ENCODE results near the gene DNAJB12.
"Not testable (repeated sequence)": the region's sequence is repeated elsewhere in the genome, so short reads cannot be mapped to it uniquely, and the experiment has no call there.

The DNAJB12 gene

DNA sequence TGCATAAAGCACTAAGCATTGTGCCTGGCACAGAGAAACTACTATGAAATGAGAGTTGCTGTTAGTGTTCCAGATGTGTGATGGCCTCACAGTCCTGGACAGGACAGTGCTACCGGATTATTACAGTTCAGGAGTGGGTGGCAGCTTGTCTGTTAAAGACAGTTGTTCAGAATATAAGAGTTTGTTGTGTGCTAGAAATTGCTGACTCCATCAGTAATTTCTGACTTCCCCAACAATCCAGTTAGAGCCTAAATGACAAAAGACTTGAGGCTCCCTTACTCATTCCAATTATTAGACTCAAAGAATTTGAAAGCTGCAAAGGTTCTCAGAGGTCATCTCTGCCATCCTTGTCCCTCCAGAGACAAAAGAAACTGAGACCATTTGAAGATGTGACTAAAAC lies 34.3 kb upstream of the DNAJB12 start:
- no peak overlapping the region for H3K4me3 ChIP-seq (ENCODE audit: low read depth, low read length)
- H3K4me1 ChIP-seq = no peaks in the 10 kb centered on the region
- H3K27me3 ChIP-seq (ENCODE audit: control insufficient read depth, insufficient read depth, low read length) = no peaks in the 10 kb centered on the region
- no peak overlapping the region for H3K4me2 ChIP-seq (ENCODE audit: low read length)
- H3K9me3 ChIP-seq (ENCODE audit: control insufficient read depth, low read length) = no peaks in the 10 kb centered on the region
- no peak overlapping the region for H2AFZ ChIP-seq
- TF ChIP-seq, protein P1, sequence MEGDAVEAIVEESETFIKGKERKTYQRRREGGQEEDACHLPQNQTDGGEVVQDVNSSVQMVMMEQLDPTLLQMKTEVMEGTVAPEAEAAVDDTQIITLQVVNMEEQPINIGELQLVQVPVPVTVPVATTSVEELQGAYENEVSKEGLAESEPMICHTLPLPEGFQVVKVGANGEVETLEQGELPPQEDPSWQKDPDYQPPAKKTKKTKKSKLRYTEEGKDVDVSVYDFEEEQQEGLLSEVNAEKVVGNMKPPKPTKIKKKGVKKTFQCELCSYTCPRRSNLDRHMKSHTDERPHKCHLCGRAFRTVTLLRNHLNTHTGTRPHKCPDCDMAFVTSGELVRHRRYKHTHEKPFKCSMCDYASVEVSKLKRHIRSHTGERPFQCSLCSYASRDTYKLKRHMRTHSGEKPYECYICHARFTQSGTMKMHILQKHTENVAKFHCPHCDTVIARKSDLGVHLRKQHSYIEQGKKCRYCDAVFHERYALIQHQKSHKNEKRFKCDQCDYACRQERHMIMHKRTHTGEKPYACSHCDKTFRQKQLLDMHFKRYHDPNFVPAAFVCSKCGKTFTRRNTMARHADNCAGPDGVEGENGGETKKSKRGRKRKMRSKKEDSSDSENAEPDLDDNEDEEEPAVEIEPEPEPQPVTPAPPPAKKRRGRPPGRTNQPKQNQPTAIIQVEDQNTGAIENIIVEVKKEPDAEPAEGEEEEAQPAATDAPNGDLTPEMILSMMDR (IDR thresholded peaks at IDR 0.05) = no peak
- H3K27ac ChIP-seq = no peak overlapping the region
- H3K36me3 ChIP-seq (ENCODE audit: control insufficient read depth, insufficient read depth, low read length) = no peaks in the 10 kb centered on the region
- no peaks in the 10 kb centered on the region for H3K79me2 ChIP-seq
- H3K9ac ChIP-seq = no peak overlapping the region

DNA sequence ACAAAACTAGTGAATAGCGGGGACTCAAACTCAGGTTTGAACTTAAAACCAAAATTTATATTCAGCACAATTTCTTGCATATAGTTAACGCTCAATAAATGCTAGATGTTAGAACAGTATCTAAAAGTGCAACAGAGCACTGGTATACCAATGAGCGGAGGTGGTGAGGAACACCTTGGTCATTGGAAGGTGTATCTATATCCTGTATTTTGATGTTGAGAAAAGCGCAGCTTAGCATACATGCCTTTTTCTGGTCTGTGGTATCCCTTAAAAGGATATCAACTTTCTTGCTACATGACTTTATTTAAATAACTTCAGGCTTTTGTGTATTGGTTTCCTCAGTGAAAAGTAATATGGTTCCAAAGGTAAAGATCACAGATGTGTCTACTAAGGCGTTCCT lies 33.3 kb upstream of the DNAJB12 start:
- H3K79me2 ChIP-seq = no peaks in the 10 kb centered on the region

DNA sequence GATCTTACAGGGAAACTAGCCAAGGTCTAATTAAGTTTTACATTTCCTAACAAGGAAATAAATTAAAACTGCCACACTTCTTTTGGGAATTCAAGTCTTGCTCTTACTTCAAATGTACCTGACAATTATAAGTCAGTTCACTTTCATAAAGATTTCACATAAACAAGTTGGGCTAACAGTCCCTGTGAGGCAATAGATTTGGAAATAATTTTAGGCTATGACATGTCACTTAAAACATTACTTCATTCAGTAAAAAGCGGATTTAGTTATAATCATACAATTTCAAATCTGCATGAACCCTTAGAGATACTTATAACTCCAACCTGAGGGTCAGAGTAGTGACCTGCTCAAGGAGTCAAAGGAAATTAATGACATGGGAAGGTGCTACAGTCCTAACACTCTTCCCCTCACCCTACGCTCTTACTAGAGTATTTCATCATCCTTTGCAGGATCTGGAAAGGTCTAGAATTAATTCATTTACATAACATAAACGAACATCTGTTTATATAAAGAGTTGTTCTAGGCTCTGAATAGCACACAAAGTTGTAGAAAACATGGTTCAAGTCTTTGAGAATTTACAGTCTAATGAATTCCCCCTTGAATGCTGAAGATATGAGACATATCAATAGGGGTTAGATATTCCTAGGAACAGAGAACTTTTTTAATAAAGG lies 32.3 kb upstream of the DNAJB12 start:
- TF ChIP-seq, protein P1 (IDR thresholded peaks at IDR 0.05) = no peak

More for the DNA sequence above, 33.3 kb upstream of the DNAJB12 start:
- Histone ChIP-seq H3K4me1 (no peaks in the 10 kb centered on the region), H2AFZ (no peak overlapping the region), H3K9ac (no peak overlapping the region), H3K9me3 (ENCODE audit: control insufficient read depth, low read length) (no peaks in the 10 kb centered on the region), H3K27ac (no peak overlapping the region), H3K4me2 (ENCODE audit: low read length) (no peak overlapping the region), H3K4me3 (ENCODE audit: low read depth, low read length) (no peak overlapping the region), H3K27me3 (ENCODE audit: control insufficient read depth, insufficient read depth, low read length) (no peaks in the 10 kb centered on the region), H3K36me3 (ENCODE audit: control insufficient read depth, insufficient read depth, low read length) (no peaks in the 10 kb centered on the region)
- TF ChIP-seq, protein P1 (IDR thresholded peaks at IDR 0.05) = no peak

DNA sequence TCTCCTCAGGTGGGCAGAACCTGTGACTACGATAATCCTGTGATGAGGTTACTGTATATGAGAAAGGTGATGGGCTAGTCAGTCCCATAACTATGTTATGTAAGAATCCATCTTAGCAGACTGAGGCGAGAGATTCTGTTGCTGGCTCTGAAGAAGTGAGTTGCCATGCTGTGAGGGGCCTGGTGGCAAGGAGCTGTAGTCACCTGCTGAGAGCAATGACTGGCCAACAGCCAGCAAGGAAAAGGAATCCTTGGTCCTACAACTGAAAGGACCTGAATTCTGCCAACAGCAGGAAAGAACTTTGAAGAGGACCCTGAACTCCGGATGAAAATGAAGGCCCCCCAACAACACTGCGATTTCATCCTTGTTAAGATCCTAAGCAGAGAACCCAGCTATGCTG lies 31.0 kb upstream of the DNAJB12 start:
- H3K4me2 ChIP-seq (ENCODE audit: low read length) = no peak overlapping the region

More for the DNA sequence above, 32.3 kb upstream of the DNAJB12 start:
- Histone ChIP-seq H3K36me3 (ENCODE audit: control insufficient read depth, insufficient read depth, low read length) (no peaks in the 10 kb centered on the region), H2AFZ (no peak overlapping the region), H3K4me3 (ENCODE audit: low read depth, low read length) (no peak overlapping the region), H3K4me2 (ENCODE audit: low read length) (no peak overlapping the region), H3K79me2 (no peaks in the 10 kb centered on the region), H3K27me3 (ENCODE audit: control insufficient read depth, insufficient read depth, low read length) (no peaks in the 10 kb centered on the region), H3K9ac (no peak overlapping the region), H3K9me3 (ENCODE audit: control insufficient read depth, low read length) (no peaks in the 10 kb centered on the region), H3K4me1 (no peaks in the 10 kb centered on the region), H3K27ac (no peak overlapping the region)

DNA sequence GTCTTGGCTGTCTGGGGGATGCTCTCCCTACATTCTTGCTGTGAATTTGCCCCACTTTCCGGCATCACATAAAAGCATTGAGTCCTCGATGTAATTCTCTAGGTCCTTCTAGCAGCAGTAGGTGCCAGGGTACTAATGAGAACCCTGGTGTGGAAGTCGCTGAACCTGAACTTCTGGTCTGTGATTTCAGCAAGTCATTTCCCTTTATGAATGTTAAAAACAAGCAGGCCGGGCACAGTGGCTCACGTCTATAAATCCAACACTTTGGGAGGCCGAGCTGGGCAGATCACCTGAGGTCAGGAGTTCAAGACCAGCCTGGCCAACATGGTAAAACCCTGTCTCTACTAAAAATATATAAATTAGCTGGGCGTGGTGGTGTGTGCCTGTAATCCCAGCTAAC lies 30.3 kb upstream of the DNAJB12 start:
- not testable (repeated sequence) for H3K4me3 ChIP-seq (ENCODE audit: low read depth, low read length); H3K4me1 ChIP-seq; H3K27me3 ChIP-seq (ENCODE audit: control insufficient read depth, insufficient read depth, low read length); H3K27ac ChIP-seq; H3K9me3 ChIP-seq (ENCODE audit: control insufficient read depth, low read length); H3K79me2 ChIP-seq; H3K9ac ChIP-seq; H2AFZ ChIP-seq; H3K4me2 ChIP-seq (ENCODE audit: low read length); H3K36me3 ChIP-seq (ENCODE audit: control insufficient read depth, insufficient read depth, low read length)

More for the DNA sequence above, 31.0 kb upstream of the DNAJB12 start:
- no peaks in the 10 kb centered on the region for H3K9me3 ChIP-seq (ENCODE audit: control insufficient read depth, low read length)
- H3K36me3 ChIP-seq (ENCODE audit: control insufficient read depth, insufficient read depth, low read length) = no peaks in the 10 kb centered on the region
- no peak overlapping the region for H3K27ac ChIP-seq
- TF ChIP-seq, protein P1 (IDR thresholded peaks at IDR 0.05) = no peak
- H2AFZ ChIP-seq = no peak overlapping the region
- H3K4me3 ChIP-seq (ENCODE audit: low read depth, low read length) = no peak overlapping the region
- H3K4me1 ChIP-seq = no peaks in the 10 kb centered on the region
- no peaks in the 10 kb centered on the region for H3K27me3 ChIP-seq (ENCODE audit: control insufficient read depth, insufficient read depth, low read length)
- no peak overlapping the region for H3K9ac ChIP-seq
- no peaks in the 10 kb centered on the region for H3K79me2 ChIP-seq
